Measurements from ENCODE around the gene SMYD3.

Gene SMYD3

DNA sequence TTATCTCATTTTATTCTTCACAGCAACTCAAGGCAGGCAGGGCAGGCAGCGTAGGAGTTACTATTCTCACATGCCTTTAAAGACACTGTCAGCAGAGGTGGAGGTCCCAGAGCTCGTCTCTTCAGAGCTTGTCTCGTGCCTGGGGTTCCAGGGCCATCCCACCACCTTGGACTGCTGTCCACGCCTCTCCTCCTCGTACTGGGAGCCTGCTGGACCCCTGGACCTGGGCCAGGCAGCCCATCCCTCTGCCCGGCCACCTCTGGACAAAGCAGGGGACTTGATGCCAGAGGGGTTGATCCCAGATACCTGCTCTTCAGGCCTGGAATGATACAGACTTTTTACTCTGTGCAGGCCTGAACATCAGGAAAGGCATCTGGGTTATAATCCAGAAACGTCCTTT lies 805.4 kb downstream of the SMYD3 start:
- TF ChIP-seq, protein P1, sequence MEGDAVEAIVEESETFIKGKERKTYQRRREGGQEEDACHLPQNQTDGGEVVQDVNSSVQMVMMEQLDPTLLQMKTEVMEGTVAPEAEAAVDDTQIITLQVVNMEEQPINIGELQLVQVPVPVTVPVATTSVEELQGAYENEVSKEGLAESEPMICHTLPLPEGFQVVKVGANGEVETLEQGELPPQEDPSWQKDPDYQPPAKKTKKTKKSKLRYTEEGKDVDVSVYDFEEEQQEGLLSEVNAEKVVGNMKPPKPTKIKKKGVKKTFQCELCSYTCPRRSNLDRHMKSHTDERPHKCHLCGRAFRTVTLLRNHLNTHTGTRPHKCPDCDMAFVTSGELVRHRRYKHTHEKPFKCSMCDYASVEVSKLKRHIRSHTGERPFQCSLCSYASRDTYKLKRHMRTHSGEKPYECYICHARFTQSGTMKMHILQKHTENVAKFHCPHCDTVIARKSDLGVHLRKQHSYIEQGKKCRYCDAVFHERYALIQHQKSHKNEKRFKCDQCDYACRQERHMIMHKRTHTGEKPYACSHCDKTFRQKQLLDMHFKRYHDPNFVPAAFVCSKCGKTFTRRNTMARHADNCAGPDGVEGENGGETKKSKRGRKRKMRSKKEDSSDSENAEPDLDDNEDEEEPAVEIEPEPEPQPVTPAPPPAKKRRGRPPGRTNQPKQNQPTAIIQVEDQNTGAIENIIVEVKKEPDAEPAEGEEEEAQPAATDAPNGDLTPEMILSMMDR (IDR thresholded peaks at IDR 0.05; ENCODE audit: borderline replicate concordance, extremely low read depth, low read length, poor library complexity, severe bottlenecking) = no peak
- no peak for TF ChIP-seq EZH2 (IDR thresholded peaks at IDR 0.05; ENCODE audit: borderline replicate concordance, low read depth, low read length, severe bottlenecking)

DNA sequence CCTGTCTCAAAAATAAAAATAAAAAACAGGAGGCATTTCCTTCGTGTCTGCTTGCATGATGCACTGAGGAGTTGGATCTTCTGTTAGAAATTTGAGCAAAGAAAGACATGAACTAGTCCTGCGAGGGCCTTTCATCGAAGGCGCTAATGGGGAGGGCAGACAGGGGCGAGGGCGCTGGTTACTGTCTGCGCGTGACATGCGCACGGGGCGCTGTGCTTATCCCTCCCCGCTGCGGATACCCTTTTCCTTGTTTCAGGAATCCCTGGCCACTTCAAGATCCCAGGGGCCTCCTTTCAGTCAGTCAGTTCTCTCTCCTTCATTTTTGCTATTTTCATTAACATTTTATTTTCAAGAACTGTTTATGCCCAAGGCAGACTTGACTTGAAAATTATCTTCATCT lies 806.4 kb downstream of the SMYD3 start:
- Histone ChIP-seq H4K20me1 (ENCODE audit: insufficient read depth, low read length) (no peaks in the 10 kb centered on the region; the same call in 1 of the 2 replicates), H3K79me2 (ENCODE audit: insufficient read depth, low read length) (no peaks in the 10 kb centered on the region), H3K4me3 (ENCODE audit: low read depth in 1 of 2, low read length in 2 of 2) (no peak overlapping the region), H3K27me3 (ENCODE audit: insufficient read depth, low read length, poor library complexity) (no peaks in the 10 kb centered on the region), H3K9me3 (ENCODE audit: insufficient read depth, low read length, severe bottlenecking) (no peaks in the 10 kb centered on the region), H3K27ac (ENCODE audit: low read length) (no peak overlapping the region), H3K4me1 (ENCODE audit: insufficient read depth, low read length) (no peaks in the 10 kb centered on the region), H3K4me2 (ENCODE audit: insufficient read depth, low read length) (no peak overlapping the region), H3K9ac (ENCODE audit: low read depth, low read length) (no peak overlapping the region), H3K36me3 (ENCODE audit: insufficient read depth, low read length) (no peaks in the 10 kb centered on the region), H2AFZ (ENCODE audit: low read depth, low read length) (no peak overlapping the region)
- TF ChIP-seq EZH2 (IDR thresholded peaks at IDR 0.05; ENCODE audit: borderline replicate concordance, low read depth, low read length, severe bottlenecking) = no peak
- TF ChIP-seq, protein P1 (IDR thresholded peaks at IDR 0.05; ENCODE audit: borderline replicate concordance, extremely low read depth, low read length, poor library complexity, severe bottlenecking) = no peak
- no peak for ATAC-seq (ENCODE audit: insufficient read depth, low read depth)
- DNase-seq = no peak

More for the DNA sequence above, 805.4 kb downstream of the SMYD3 start:
- Histone ChIP-seq H3K4me3 (ENCODE audit: low read depth in 1 of 2, low read length in 2 of 2) (no peak overlapping the region), H3K27me3 (ENCODE audit: insufficient read depth, low read length, poor library complexity) (no peaks in the 10 kb centered on the region), H3K9ac (ENCODE audit: low read depth, low read length) (no peak overlapping the region), H3K4me2 (ENCODE audit: insufficient read depth, low read length) (no peak overlapping the region), H3K9me3 (ENCODE audit: insufficient read depth, low read length, severe bottlenecking) (no peaks in the 10 kb centered on the region), H2AFZ (ENCODE audit: low read depth, low read length) (no peak overlapping the region), H3K27ac (ENCODE audit: low read length) (no peak overlapping the region), H3K36me3 (ENCODE audit: insufficient read depth, low read length) (no peaks in the 10 kb centered on the region), H4K20me1 (ENCODE audit: insufficient read depth, low read length) (no peaks in the 10 kb centered on the region; the same call in 1 of the 2 replicates), H3K79me2 (ENCODE audit: insufficient read depth, low read length) (no peaks in the 10 kb centered on the region), H3K4me1 (ENCODE audit: insufficient read depth, low read length) (no peaks in the 10 kb centered on the region)
- ATAC-seq (ENCODE audit: insufficient read depth, low read depth) (no peak), DNase-seq (no peak)

Measured in DND-41 (cell line).